Astrocyte (in vitro differentiated cells and primary cell): ENCODE measurements around the gene DOCK3.

Source experiments
- CTCF ChIP-seq: IDR thresholded peaks from 2 replicates; pipeline ENCODE4 v1.5.1; 2011; ENCODE audit warnings: low read depth, mild to moderate bottlenecking, inconsistent platforms, low read length, moderate library complexity; ENCODE audit not compliant: insufficient read depth
- EZH2 ChIP-seq: IDR thresholded peaks from 2 replicates; pipeline ENCODE4 v1.6.1; 2012; ENCODE audit warnings: mild to moderate bottlenecking, low read length, inconsistent platforms; ENCODE audit not compliant: insufficient read depth

- TF ChIP-seq CTCF, result no peak
- no peak for TF ChIP-seq EZH2
Observed at GRCh38 chr3:51373658-51374421, 699.1 kb downstream of the DOCK3 start.
